K562 (cell line): ENCODE data around the gene ZNF641. TPM values are rescaled to one million over a fixed set of nuclear protein-coding genes. Genes with fewer than 3 reads are reported as not detected.

Source experiments
- ATAC-seq: fragments of 200-7000 bp; cut with Tn5 transposase; 3 replicates; pipeline ENCODE4 v1.9.1; 2020; ENCODE audit warnings: moderate library complexity
- BruUV-seq: library from RNA; stranded (reverse); fragments of 400-500 nt; replicated peaks from 2 replicates; lab custom pipeline; 2021; lab: Mats Ljungman, UMichigan
- CTCF ChIA-PET: fragments of 300-600 bp; formaldehyde crosslinking; extraction: SDS; loops from one replicate; lab custom pipeline; 2021; ENCODE audit warnings: low intra/inter-chr PET ratio; lab: Yijun Ruan, JAX
- POLR2A ChIA-PET: fragments of 300-600, 350-650 bp; sonication (Branson Sonifier 250); formaldehyde crosslinking; extraction: SDS; loops from one replicate; lab custom pipeline; 2021; ENCODE audit warnings: antibody characterized with exemption, inconsistent platforms; lab: Yijun Ruan, JAX
- DNase-seq, 4 experiments: peaks; one replicate each; pipeline versions ENCODE4 v3.0.0 to v3.0.0-alpha.2; 2011 to 2018; ENCODE audit warnings: low spot score in 3 of 4, mixed read lengths in 3 of 4; ENCODE audit errors: extremely low read depth in 1 of 4
- FAIRE-seq: peaks from 2 replicates; lab custom pipeline; 2011; peaks lifted over from hg19 to GRCh38; lab: Jason Lieb, UNC
- H2AFZ ChIP-seq: 2 replicates; pipeline ENCODE4 v1.6.0; 2011; ENCODE audit warnings: low read depth, low read length, control low read depth, inconsistent platforms
- H3K27ac ChIP-seq: fragments of 200-600 bp; 3 replicates; pipeline ENCODE4 v1.8.0; 2011; ENCODE audit warnings: low read depth, mild to moderate bottlenecking, control low read depth, inconsistent platforms, low read length, moderate library complexity, mixed read lengths; ENCODE audit errors: extremely low read depth
- H3K27me3 ChIP-seq, 2 experiments: fragments of 300-600 bp in 1 of 2; 2 replicates in 1 of 2; 3 replicates in 1 of 2; pipeline versions ENCODE4 v1.6.0 to v1.8.0; 2011; ENCODE audit warnings: inconsistent platforms in 2 of 2, low read length in 2 of 2, mild to moderate bottlenecking in 1 of 2, mixed read lengths in 1 of 2, moderate library complexity in 1 of 2; ENCODE audit not compliant: control insufficient read depth in 2 of 2, insufficient read depth in 2 of 2
- H3K36me3 ChIP-seq: fragments of 300-600 bp; 3 replicates; pipeline ENCODE4 v1.8.0; 2011; ENCODE audit warnings: mild to moderate bottlenecking, low read length, inconsistent platforms; ENCODE audit not compliant: control insufficient read depth, insufficient read depth
- H3K4me1 ChIP-seq, 2 experiments: fragments of 200-600 bp in 1 of 2; replicated peaks in 1 of 2; 2 replicates in 1 of 2; 3 replicates in 1 of 2; pipeline versions ENCODE4 v1.5.1 to v1.8.0; 2011; ENCODE audit warnings: inconsistent platforms in 2 of 2, low read length in 2 of 2, mild to moderate bottlenecking in 1 of 2, mixed read lengths in 1 of 2, moderate library complexity in 1 of 2; ENCODE audit not compliant: control insufficient read depth in 2 of 2, insufficient read depth in 2 of 2
- H3K4me2 ChIP-seq: 2 replicates; pipeline ENCODE4 v1.6.1; 2011; ENCODE audit warnings: low read length, control low read depth, inconsistent platforms, mixed read lengths; ENCODE audit not compliant: insufficient read depth
- H3K4me3 ChIP-seq: fragments of 200-600 bp; sonication (generic), shearing (Covaris generic); 2 replicates; pipeline ENCODE4 v1.5.1; 2016; ENCODE audit warnings: control low read depth, inconsistent platforms
- H3K79me2 ChIP-seq: fragments of 200-600 bp; 3 replicates; pipeline ENCODE4 v1.8.0; 2011; ENCODE audit warnings: low read length, inconsistent platforms; ENCODE audit not compliant: control insufficient read depth, insufficient read depth
- H3K9ac ChIP-seq, 2 experiments: 2 replicates each; pipeline versions ENCODE4 v1.6.0 to v1.6.1; 2011; ENCODE audit warnings: low read depth in 2 of 2, low read length in 2 of 2, control low read depth in 1 of 2, inconsistent platforms in 1 of 2, mild to moderate bottlenecking in 1 of 2, mixed read lengths in 1 of 2; ENCODE audit not compliant: insufficient read depth in 1 of 2
- H3K9me1 ChIP-seq: one replicate; pipeline ENCODE4 v1.6.0; 2011; ENCODE audit warnings: inconsistent platforms, mild to moderate bottlenecking, low read length, moderate library complexity; ENCODE audit not compliant: control insufficient read depth, insufficient read depth
- H3K9me3 ChIP-seq: replicated peaks from 2 replicates; pipeline ENCODE4 v1.5.1; 2011; ENCODE audit warnings: low read depth, low read length, inconsistent platforms; ENCODE audit not compliant: control insufficient read depth, insufficient read depth
- H4K20me1 ChIP-seq: replicated peaks from 2 replicates; pipeline ENCODE4 v1.6.1; 2011; ENCODE audit warnings: low read length, inconsistent platforms, mixed read lengths; ENCODE audit not compliant: control insufficient read depth, insufficient read depth
- FOXA1 ChIP-seq: fragments of 450-650 bp; IDR thresholded peaks from 2 replicates; pipeline ENCODE4 v1.6.1; 2016; ENCODE audit warnings: mild to moderate bottlenecking, borderline replicate concordance
- NFRKB ChIP-seq: fragments of 450-650 bp; IDR thresholded peaks from 2 replicates; pipeline ENCODE4 v1.6.1; 2016; ENCODE audit warnings: low read depth
- WGBS: fragments of 100-300 bp; shearing (Covaris generic); methylation state at CpG from one replicate; pipeline ENCODE4 v1.1.6; 2016; ENCODE audit warnings: low coverage, mixed read lengths; ENCODE audit not compliant: insufficient coverage; ENCODE audit errors: missing lambda C conversion rate; 5-methylcytosine and 5-hydroxymethylcytosine counted together
- in situ Hi-C: fragments of 300-500 bp; cut with MboI; formaldehyde crosslinking; loops from 4 replicates; pipeline ENCODE4 v1.15.0; 2018; ENCODE audit warnings: inconsistent platforms, mixed read lengths
- intact Hi-C: fragments of 100-400 bp; cut with micrococcal nuclease; formaldehyde crosslinking; loops from 2 replicates; pipeline ENCODE4 v1.14.2; 2022
- polyA plus RNA-seq, 8 experiments: library from polyadenylated mRNA; depleted of rRNA in 4 of 8; stranded (reverse) in 5 of 8; unstranded in 3 of 8; fragments of >200 nt; fragmentation: Nextera tagmentation in 2 of 8; fragmentation: Illumina TruSeq in 1 of 8; extraction: Ambion mirVana in 2 of 8; extraction: Trizol in 1 of 8; gene quantifications; 2 replicates each; pipeline versions ENCODE4 v1.2.1 to v1.2.3, GENCODE V29; 2011 to 2014; ENCODE audit warnings: inconsistent platforms in 1 of 8, missing spikeins in 1 of 8
- total RNA-seq, 7 experiments: library from RNA; depleted of rRNA in 6 of 7; stranded (reverse); fragments of >200 nt in 6 of 7; fragmentation: Illumina TruSeq in 2 of 7; extraction: Trizol in 2 of 7; gene quantifications; 2 replicates each; pipeline versions ENCODE4 v1.2.1 to v1.2.3, GENCODE V29; 2011 to 2021; ENCODE audit warnings: low replicate concordance in 1 of 7
- TF ChIP-seq, protein P1 (sequence below): fragments of 250-450 bp; sonication (Bioruptor Pico); IDR thresholded peaks from 2 replicates; pipeline ENCODE4 v1.6.1; 2021; ENCODE audit warnings: mild to moderate bottlenecking
- TF ChIP-seq, protein P2 (sequence below): fragments of 450-650 bp; conservative IDR thresholded peaks from 2 replicates; pipeline ENCODE4 v1.6.1; 2016; ENCODE audit warnings: missing genetic modification characterization, low read depth, mild to moderate bottlenecking, control low read depth, missing compliant biosample characterization

The ZNF641 gene
- total and polyA plus RNA-seq, 9 of the 15 experiments (the other 6 are each of a cell fraction or from before 2014, with no cell fraction given) = 2.5 to 15.6 (median 9.2) TPM

DNA sequence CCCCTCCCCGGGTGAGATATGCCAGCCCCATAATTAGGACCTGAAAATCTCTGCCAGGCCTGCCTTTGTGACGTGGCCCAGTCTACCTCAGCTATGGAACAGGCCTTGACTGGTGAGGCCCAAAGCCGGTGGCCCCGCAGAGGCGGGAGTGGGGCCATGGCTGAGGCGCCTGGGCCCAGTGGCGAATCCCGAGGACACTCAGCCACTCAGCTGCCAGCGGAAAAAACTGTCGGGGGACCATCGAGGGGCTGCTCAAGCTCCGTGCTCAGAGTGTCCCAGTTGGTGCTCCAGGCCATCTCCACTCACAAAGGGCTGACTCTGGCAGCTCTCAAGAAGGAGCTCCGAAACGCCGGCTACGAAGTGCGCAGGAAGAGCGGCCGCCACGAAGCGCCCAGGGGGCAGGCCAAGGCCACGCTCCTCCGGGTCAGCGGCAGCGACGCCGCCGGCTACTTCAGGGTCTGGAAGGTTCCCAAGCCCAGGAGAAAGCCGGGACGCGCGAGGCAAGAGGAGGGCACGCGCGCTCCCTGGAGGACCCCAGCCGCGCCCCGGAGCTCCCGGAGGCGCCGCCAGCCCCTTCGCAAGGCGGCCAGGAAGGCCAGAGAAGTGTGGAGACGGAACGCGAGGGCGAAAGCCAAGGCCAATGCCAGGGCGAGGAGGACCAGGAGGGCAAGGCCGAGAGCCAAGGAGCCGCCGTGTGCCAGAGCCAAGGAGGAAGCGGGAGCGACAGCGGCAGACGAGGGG lies 21.4 kb downstream of the ZNF641 start:
- no TSS peak for BruUV-seq
- Histone ChIP-seq H4K20me1 (no peaks in the 10 kb centered on the region), H3K4me1 (peaks cover 0 to 6% of the 10 kb centered on the region in 2 experiments; a peak in 1 of 5 replicates), H3K9ac (no peak overlapping the region), H3K27me3 (no peaks in the 10 kb centered on the region), H3K9me1 (no peaks in the 10 kb centered on the region), H3K36me3 (no peaks in the 10 kb centered on the region), H3K9me3 (no peaks in the 10 kb centered on the region), H3K27ac (no peak overlapping the region), H3K4me3 (no peak overlapping the region), H2AFZ (no peak overlapping the region), H3K4me2 (no peak overlapping the region), H3K79me2 (no peaks in the 10 kb centered on the region)
- ATAC-seq = no peak
- in situ Hi-C loops (no loop called here), intact Hi-C loops (no loop called here)
- no peak for TF ChIP-seq FOXA1
- no peak for TF ChIP-seq NFRKB
- TF ChIP-seq, protein P1, sequence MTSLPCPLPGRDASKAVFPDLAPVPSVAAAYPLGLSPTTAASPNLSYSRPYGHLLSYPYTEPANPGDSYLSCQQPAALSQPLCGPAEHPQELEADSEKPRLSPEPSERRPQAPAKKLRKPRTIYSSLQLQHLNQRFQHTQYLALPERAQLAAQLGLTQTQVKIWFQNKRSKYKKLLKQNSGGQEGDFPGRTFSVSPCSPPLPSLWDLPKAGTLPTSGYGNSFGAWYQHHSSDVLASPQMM = no peak
- TF ChIP-seq, protein P2, sequence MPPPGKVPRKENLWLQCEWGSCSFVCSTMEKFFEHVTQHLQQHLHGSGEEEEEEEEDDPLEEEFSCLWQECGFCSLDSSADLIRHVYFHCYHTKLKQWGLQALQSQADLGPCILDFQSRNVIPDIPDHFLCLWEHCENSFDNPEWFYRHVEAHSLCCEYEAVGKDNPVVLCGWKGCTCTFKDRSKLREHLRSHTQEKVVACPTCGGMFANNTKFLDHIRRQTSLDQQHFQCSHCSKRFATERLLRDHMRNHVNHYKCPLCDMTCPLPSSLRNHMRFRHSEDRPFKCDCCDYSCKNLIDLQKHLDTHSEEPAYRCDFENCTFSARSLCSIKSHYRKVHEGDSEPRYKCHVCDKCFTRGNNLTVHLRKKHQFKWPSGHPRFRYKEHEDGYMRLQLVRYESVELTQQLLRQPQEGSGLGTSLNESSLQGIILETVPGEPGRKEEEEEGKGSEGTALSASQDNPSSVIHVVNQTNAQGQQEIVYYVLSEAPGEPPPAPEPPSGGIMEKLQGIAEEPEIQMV (tag) = no peak
- FAIRE-seq = no peak
- ChIA-PET CTCF (no interaction called here), POLR2A (interaction anchor here (0.6 kb wide), 1 partner anchor 133 kb away, joined by 3 read pairs; no protein-coding TSS in a partner anchor)
- no peak for DNase-seq
- WGBS = 53% methylated on average over 36 of the region's 55 CpGs
